Stimulated activated CD4-positive, alpha-beta T cell treated with anti-CD3 and anti-CD28 coated beads, Interleukin-2, amount 100 ng/mL, for 4 hours (primary cell): ENCODE results near the gene SLC3A2.
"Not testable (repeated sequence)": the region's sequence is repeated elsewhere in the genome, so short reads cannot be mapped to it uniquely, and the experiment has no call there.

Source experiments
- DNase-seq: peaks from one replicate; pipeline ENCODE4 v3.0.0-alpha.2; 2020; ENCODE audit warnings: low read depth

Gene SLC3A2

GRCh38 chr11:62880803-62881578 is at the start of gene SLC3A2:
Gene SLC3A2, plus strand, starts transcription at chr11:62880896. Its CDS starts 128 bp downstream, at chr11:62881024.
- DNase-seq = peak; percentile 85

GRCh38 chr11:62830904-62831519 is 49.7 kb upstream of the SLC3A2 start:
- no peak for DNase-seq

GRCh38 chr11:62831520-62832335 is 49.0 kb upstream of the SLC3A2 start, which contains the start of gene STX5:
Gene STX5, minus strand, starts transcription at chr11:62832051. Its CDS starts 808 bp downstream, at chr11:62831243.
- DNase-seq = peak; percentile 99

GRCh38 chr11:62832336-62833234 is 48.1 kb upstream of the SLC3A2 start, which contains the start of gene TEX54:
Gene TEX54, minus strand, starts transcription at chr11:62832841.
- DNase-seq = no peak

GRCh38 chr11:62835336-62835735 is 45.4 kb upstream of the SLC3A2 start:
- DNase-seq = no peak

GRCh38 chr11:62839050-62839945 is 41.4 kb upstream of the SLC3A2 start, which contains the start of gene WDR74:
Gene WDR74, minus strand, starts transcription at chr11:62839590. Its CDS starts 20 bp downstream, at chr11:62839570.
- peak; percentile 90 for DNase-seq

- DNase-seq = peak; percentile 52
These were observed 39.9 kb upstream of the SLC3A2 start for GRCh38 chr11:62840721-62841360.

- DNase-seq = peak; percentile 74
These were observed 39.1 kb upstream of the SLC3A2 start for GRCh38 chr11:62841361-62842170.

- DNase-seq = peak; percentile 18
These were observed 38.4 kb upstream of the SLC3A2 start for GRCh38 chr11:62842171-62842741.

GRCh38 chr11:62842891-62843290 is 37.8 kb upstream of the SLC3A2 start:
- DNase-seq = not testable (repeated sequence)

GRCh38 chr11:62843466-62843865 is 37.2 kb upstream of the SLC3A2 start:
- DNase-seq = no peak

GRCh38 chr11:62844154-62844553 is 36.5 kb upstream of the SLC3A2 start:
- DNase-seq = no peak

- DNase-seq = no peak
These were observed 34.5 kb upstream of the SLC3A2 start for GRCh38 chr11:62846177-62846576.

- no peak for DNase-seq
These were observed 32.9 kb upstream of the SLC3A2 start for GRCh38 chr11:62847767-62848314.

- DNase-seq = no peak
These were observed 29.5 kb upstream of the SLC3A2 start for GRCh38 chr11:62850911-62851806.

- DNase-seq = no peak
These were observed 28.7 kb upstream of the SLC3A2 start for GRCh38 chr11:62851807-62852522.
